Psoas muscle (tissue), 8 donors: ENCODE measurements around the gene IL1RAPL1. TPM values are rescaled to one million over a fixed set of nuclear protein-coding genes. Genes with fewer than 3 reads are reported as not detected.

Experiments
- ATAC-seq, 4 donors: fragments of 200-7000 bp; cut with Tn5 transposase; one replicate each; pipeline ENCODE4 v1.9.1; 2020; ENCODE audit warnings: moderate library complexity in 3 of 4, mild to moderate bottlenecking in 2 of 4
- DNase-seq, 2 donors: peaks; one replicate each; pipeline ENCODE4 v3.0.0-alpha.2; 2020
- H3K27ac ChIP-seq: fragments of 200-600 bp; one replicate; pipeline ENCODE4 v1.8.0; 2022
- H3K27me3 ChIP-seq, 3 donors: fragments of 200-600 bp in 1 of 3; one replicate each; pipeline versions ENCODE4 v1.6.1 to v1.8.0; 2013 to 2022; ENCODE audit warnings: low read length in 2 of 3, mild to moderate bottlenecking in 2 of 3, moderate library complexity in 1 of 3; ENCODE audit not compliant: insufficient read depth in 3 of 3
- H3K36me3 ChIP-seq, 2 donors: fragments of 200-600 bp in 1 of 2; one replicate each; pipeline versions ENCODE4 v1.6.1 to v1.8.0; 2013 to 2022; ENCODE audit warnings: low read depth in 1 of 2, mild to moderate bottlenecking in 1 of 2, moderate library complexity in 1 of 2; ENCODE audit not compliant: insufficient read depth in 1 of 2
- H3K4me1 ChIP-seq: fragments of 200-600 bp; one replicate; pipeline ENCODE4 v1.8.0; 2022
- H3K4me3 ChIP-seq: fragments of 200-600 bp; one replicate; pipeline ENCODE4 v1.8.0; 2022; ENCODE audit warnings: mild to moderate bottlenecking
- H3K9me3 ChIP-seq: fragments of 200-600 bp; one replicate; pipeline ENCODE4 v1.8.0; 2022
- WGBS, 3 donors: extraction: QIAGEN DNeasy Blood & Tissue Kit; methylation state at CpG; one replicate each; pipeline versions ENCODE4 v1.1.6 to v1.1.7; 2013; 5-methylcytosine and 5-hydroxymethylcytosine counted together
- intact Hi-C, 2 donors: fragments of 100-400 bp; cut with DNase I; formaldehyde crosslinking; loops; one replicate each; pipeline versions ENCODE4 v1.11.0 to v1.14.2; 2022
- polyA plus RNA-seq, 3 donors: library from polyadenylated mRNA; stranded (reverse); fragments of 200-250 nt; gene quantifications; one replicate each; pipeline ENCODE4 v1.2.3, GENCODE V29; 2013
- total RNA-seq, 4 donors: library from RNA; stranded (reverse); fragmentation: NEBNext Ultra II Directional in 2 of 4; extraction: Animal tissue kit (Norgen Biotek cat#: 25700) in 2 of 4; gene quantifications; one replicate each; pipeline versions ENCODE4 v1.2.1 to v1.2.4, GENCODE V29; 2021 to 2023
- TF ChIP-seq, protein P1 (sequence below): fragments of 200-600 bp; IDR thresholded peaks from one replicate; pipeline ENCODE4 v1.8.0; 2022; ENCODE audit warnings: antibody characterized with exemption
- donor health status: healthy with polysubstance abuse.
- donor health status: DM: no; HTN: no; CAD: no; lungs with moderate emphysema.
- donor health status: Bipolar disorder and iron deficiency.
- donor health status: healthy.
- donor health status: DM: yes; HTN: yes; CAD: no.
- donor health status: DM: no; HTN: no; CAD: no.
- donor health status: DM: no; HTN: no; CAD: no.
- donor health status: DM: yes; HTN: yes; CAD: no.

IL1RAPL1 gene
- total and polyA plus RNA-seq, 7 donors = 0.04 to 0.50 (median 0.19) TPM; not detected in 1

DNA sequence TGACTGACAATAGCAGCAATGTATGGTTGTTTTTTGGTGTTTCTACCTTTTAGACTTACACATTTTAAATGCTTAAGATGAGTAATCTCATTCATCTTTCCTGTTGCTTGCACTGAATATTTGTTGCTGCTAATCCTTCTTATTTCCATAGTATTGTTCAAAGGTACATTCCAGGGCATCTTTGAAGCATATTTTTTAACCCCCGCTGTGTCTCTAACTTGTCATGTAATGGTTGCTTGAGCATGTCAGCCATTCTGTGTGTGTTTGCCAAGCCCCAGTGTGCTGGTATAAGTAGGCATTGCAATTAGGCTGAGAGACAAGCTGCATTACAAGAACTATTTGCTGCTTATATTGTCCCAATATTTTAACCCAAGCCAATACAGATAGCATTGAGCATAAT, 87.9 kb downstream of the IL1RAPL1 start:
- TF ChIP-seq, protein P1, sequence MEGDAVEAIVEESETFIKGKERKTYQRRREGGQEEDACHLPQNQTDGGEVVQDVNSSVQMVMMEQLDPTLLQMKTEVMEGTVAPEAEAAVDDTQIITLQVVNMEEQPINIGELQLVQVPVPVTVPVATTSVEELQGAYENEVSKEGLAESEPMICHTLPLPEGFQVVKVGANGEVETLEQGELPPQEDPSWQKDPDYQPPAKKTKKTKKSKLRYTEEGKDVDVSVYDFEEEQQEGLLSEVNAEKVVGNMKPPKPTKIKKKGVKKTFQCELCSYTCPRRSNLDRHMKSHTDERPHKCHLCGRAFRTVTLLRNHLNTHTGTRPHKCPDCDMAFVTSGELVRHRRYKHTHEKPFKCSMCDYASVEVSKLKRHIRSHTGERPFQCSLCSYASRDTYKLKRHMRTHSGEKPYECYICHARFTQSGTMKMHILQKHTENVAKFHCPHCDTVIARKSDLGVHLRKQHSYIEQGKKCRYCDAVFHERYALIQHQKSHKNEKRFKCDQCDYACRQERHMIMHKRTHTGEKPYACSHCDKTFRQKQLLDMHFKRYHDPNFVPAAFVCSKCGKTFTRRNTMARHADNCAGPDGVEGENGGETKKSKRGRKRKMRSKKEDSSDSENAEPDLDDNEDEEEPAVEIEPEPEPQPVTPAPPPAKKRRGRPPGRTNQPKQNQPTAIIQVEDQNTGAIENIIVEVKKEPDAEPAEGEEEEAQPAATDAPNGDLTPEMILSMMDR = no peak
- Histone ChIP-seq H3K27me3 (no peaks in the 10 kb centered on the region), H3K36me3 (no peaks in the 10 kb centered on the region), H3K4me3 (no peak overlapping the region), H3K4me1 (no peaks in the 10 kb centered on the region), H3K27ac (no peak overlapping the region), H3K9me3 (no peaks in the 10 kb centered on the region)
- intact Hi-C loops = no loop called here
- ATAC-seq (no peak), DNase-seq (no peak)
- 0 to 42% (median 0%) methylated on average over 1 of the region's 1 CpG for WGBS, 3 donors

GRCh38 chrX:28693101-28693500, 105.9 kb downstream of the IL1RAPL1 start:
- H3K36me3 ChIP-seq = no peaks in the 10 kb centered on the region
- ATAC-seq (no peak), DNase-seq (no peak)
- no peaks in the 10 kb centered on the region for H3K27me3 ChIP-seq
- no peaks in the 10 kb centered on the region for H3K9me3 ChIP-seq
- no peak overlapping the region for H3K4me3 ChIP-seq
- intact Hi-C loops = no loop called here
- 70 to 84% (median 75%) methylated on average over 1 of the region's 1 CpG for WGBS, 3 donors
- H3K27ac ChIP-seq = no peak overlapping the region
- H3K4me1 ChIP-seq = no peaks in the 10 kb centered on the region
- TF ChIP-seq, protein P1 = no peak

- no peaks in the 10 kb centered on the region for H3K27me3 ChIP-seq
- ATAC-seq (no peak), DNase-seq (no peak)
- intact Hi-C loops = no loop called here
- H3K4me3 ChIP-seq = no peak overlapping the region
- H3K36me3 ChIP-seq = no peaks in the 10 kb centered on the region
- no peaks in the 10 kb centered on the region for H3K9me3 ChIP-seq
- H3K4me1 ChIP-seq = no peaks in the 10 kb centered on the region
- TF ChIP-seq, protein P1 = no peak
- H3K27ac ChIP-seq = no peak overlapping the region
Observed at GRCh38 chrX:28697732-28698131, 110.5 kb downstream of the IL1RAPL1 start.

- Histone ChIP-seq H3K36me3 (no peaks in the 10 kb centered on the region), H3K9me3 (no peaks in the 10 kb centered on the region), H3K27ac (no peak overlapping the region), H3K4me3 (no peak overlapping the region), H3K4me1 (no peaks in the 10 kb centered on the region), H3K27me3 (no peaks in the 10 kb centered on the region)
- WGBS, 3 donors = 92 to 100% (median 95%) methylated on average over 1 of the region's 1 CpG
- no peak for DNase-seq
- no peak for ATAC-seq
- TF ChIP-seq, protein P1 = no peak
- intact Hi-C loops = no loop called here
Observed at GRCh38 chrX:28701222-28701621, 114.0 kb downstream of the IL1RAPL1 start.

DNA sequence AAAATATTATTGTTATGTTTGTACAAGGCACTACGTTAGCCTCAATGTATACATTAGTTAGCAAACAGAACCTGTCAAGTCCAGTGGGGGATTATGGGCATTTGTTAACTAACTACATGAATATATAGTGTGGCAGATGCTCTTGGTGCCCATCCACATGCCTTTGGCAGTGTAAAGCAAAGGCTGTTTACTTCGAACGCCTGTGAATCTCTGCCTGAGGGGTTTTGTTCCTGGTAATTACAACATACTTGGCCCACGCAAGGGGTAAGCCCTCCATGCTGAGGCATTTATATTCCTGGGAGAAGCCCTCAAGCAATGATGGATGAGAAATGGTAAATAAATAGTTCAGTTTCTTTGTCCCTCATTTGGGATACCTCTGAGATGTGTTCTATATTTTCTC, 119.7 kb downstream of the IL1RAPL1 start:
- WGBS, 3 donors = 60 to 77% (median 65%) methylated on average over 4 of the region's 4 CpGs
- TF ChIP-seq, protein P1 = no peak
- DNase-seq (no peak), ATAC-seq (no peak)
- H3K4me1 ChIP-seq = no peaks in the 10 kb centered on the region
- no peak overlapping the region for H3K27ac ChIP-seq
- H3K36me3 ChIP-seq = no peaks in the 10 kb centered on the region
- H3K27me3 ChIP-seq = no peaks in the 10 kb centered on the region
- H3K9me3 ChIP-seq = no peaks in the 10 kb centered on the region
- intact Hi-C loops = no loop called here
- no peak overlapping the region for H3K4me3 ChIP-seq
